ENCODE measurements around the gene ADAMTS9.
"Not testable (repeated sequence)": the region's sequence is repeated elsewhere in the genome, so short reads cannot be mapped to it uniquely, and the experiment has no call there.

The ADAMTS9 gene

DNA sequence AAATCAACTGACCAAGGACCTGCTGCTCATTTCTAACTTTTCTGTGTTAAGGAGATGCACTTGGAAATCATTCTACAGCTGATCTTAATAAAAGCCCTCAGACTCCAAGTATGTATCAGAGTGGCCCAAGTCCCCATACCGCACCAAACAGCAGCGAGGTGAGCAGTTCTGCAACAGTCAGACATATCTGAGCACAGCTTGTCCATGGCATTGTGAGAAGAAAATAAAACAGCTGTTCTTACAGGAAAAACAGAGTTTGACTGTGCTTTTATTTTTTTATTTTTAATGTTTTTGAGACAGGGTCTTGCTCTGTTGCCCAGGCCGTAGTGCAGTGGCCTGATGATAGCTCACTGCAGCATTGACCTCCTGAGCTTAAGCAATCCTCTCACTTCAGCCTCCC lies 131.8 kb downstream of the ADAMTS9 start:
- no peaks in the 10 kb centered on the region for H3K27me3 ChIP-seq (ENCODE audit: control insufficient read depth, insufficient read depth, low read length)
- H3K27ac ChIP-seq (ENCODE audit: low read depth, low read length), result no peak overlapping the region
- H3K4me3 ChIP-seq (ENCODE audit: low read depth, low read length), result no peak overlapping the region
- H3K4me1 ChIP-seq (ENCODE audit: control insufficient read depth, insufficient read depth, low read length), result no peaks in the 10 kb centered on the region
- H3K9me3 ChIP-seq (ENCODE audit: control insufficient read depth, insufficient read depth, low read depth, low read length), result no peaks in the 10 kb centered on the region
- no peaks in the 10 kb centered on the region for H3K36me3 ChIP-seq (ENCODE audit: control insufficient read depth, insufficient read depth, low read length)
- H3K9ac ChIP-seq (ENCODE audit: low read length), result no peak overlapping the region

DNA sequence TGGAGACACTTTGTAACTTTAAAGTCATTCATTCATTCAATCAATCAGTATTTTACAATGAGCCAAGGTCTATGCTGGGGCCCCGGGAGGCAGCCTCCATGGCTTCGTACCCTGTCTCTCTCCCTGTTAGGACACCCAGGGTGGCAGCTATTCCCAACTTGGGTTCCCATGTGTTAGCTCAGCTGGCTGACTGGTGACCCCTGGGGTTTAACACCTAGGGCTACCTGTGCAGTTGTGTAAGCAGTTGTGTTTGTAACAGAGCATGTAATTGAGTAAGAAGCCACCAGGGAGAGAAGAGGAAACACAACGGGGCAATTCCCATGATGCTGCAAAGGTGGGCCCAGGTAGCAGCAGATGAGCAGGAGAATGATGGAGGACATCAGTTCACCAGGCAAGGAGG lies 132.4 kb downstream of the ADAMTS9 start:
- no peak overlapping the region for H3K27ac ChIP-seq (ENCODE audit: low read depth, low read length)
- no peaks in the 10 kb centered on the region for H3K9me3 ChIP-seq (ENCODE audit: control insufficient read depth, insufficient read depth, low read depth, low read length)
- no peaks in the 10 kb centered on the region for H3K36me3 ChIP-seq (ENCODE audit: control insufficient read depth, insufficient read depth, low read length)
- H3K27me3 ChIP-seq (ENCODE audit: control insufficient read depth, insufficient read depth, low read length), result no peaks in the 10 kb centered on the region
- H3K4me1 ChIP-seq (ENCODE audit: control insufficient read depth, insufficient read depth, low read length), result no peaks in the 10 kb centered on the region
- no peak overlapping the region for H3K4me3 ChIP-seq (ENCODE audit: low read depth, low read length)
- no peak overlapping the region for H3K9ac ChIP-seq (ENCODE audit: low read length)

DNA sequence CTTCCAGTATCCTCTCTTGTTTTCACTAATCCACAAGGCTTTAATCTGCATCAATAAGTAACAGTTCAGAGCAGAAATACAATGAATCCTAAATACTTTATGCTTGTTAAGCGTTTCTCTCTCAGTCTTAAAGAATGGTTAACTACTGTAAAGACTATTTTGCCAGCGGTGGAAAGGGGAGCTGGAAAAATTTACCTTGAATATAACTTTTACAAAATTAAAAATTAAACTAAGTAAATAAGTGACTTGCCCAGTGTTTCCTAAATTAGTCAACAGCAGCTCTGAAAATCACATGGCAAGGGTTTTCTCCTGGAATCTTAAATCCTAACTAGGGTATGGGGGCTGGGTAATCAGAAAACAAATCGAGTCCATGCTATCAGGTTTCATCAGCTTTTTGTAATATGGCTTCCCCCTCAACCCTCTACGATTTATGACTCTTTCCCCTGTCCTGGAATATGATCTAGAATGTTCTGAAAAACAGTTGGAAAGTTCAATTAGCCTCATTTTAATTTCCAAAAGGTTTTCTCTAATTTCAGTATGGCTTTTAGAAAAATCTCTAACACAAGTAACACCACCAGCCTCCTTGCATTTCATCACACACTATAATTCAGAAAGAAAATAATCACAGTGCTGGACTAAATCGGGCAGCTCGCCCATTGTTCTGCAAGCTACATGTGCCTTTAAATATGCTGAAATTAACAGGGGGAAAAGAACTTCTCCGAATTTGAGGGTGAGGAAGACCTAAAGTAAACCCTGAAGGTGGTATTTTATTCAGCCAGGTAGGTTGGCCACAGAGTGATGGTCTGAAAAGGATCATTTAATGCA lies 133.5 kb downstream of the ADAMTS9 start:
- Histone ChIP-seq H3K27me3 (ENCODE audit: control insufficient read depth, insufficient read depth, low read length) (no peaks in the 10 kb centered on the region), H3K36me3 (ENCODE audit: control insufficient read depth, insufficient read depth, low read length) (no peaks in the 10 kb centered on the region), H3K4me3 (ENCODE audit: low read depth, low read length) (no peak overlapping the region), H3K9ac (ENCODE audit: low read length) (no peak overlapping the region), H3K27ac (ENCODE audit: low read depth, low read length) (no peak overlapping the region), H3K9me3 (ENCODE audit: control insufficient read depth, insufficient read depth, low read depth, low read length) (no peaks in the 10 kb centered on the region), H3K4me1 (ENCODE audit: control insufficient read depth, insufficient read depth, low read length) (no peaks in the 10 kb centered on the region)

- H3K27me3 ChIP-seq (ENCODE audit: control insufficient read depth, insufficient read depth, low read length), result no peaks in the 10 kb centered on the region
- H3K4me3 ChIP-seq (ENCODE audit: low read depth, low read length), result no peak overlapping the region
- H3K27ac ChIP-seq (ENCODE audit: low read depth, low read length), result no peak overlapping the region
- no peaks in the 10 kb centered on the region for H3K36me3 ChIP-seq (ENCODE audit: control insufficient read depth, insufficient read depth, low read length)
- H3K9me3 ChIP-seq (ENCODE audit: control insufficient read depth, insufficient read depth, low read depth, low read length), result no peaks in the 10 kb centered on the region
- no peak overlapping the region for H3K9ac ChIP-seq (ENCODE audit: low read length)
- no peaks in the 10 kb centered on the region for H3K4me1 ChIP-seq (ENCODE audit: control insufficient read depth, insufficient read depth, low read length)
Observed at GRCh38 chr3:64552966-64553365, 134.8 kb downstream of the ADAMTS9 start.

- no peak overlapping the region for H3K9ac ChIP-seq (ENCODE audit: low read length)
- H3K36me3 ChIP-seq (ENCODE audit: control insufficient read depth, insufficient read depth, low read length), result no peaks in the 10 kb centered on the region
- H3K27me3 ChIP-seq (ENCODE audit: control insufficient read depth, insufficient read depth, low read length), result no peaks in the 10 kb centered on the region
- H3K9me3 ChIP-seq (ENCODE audit: control insufficient read depth, insufficient read depth, low read depth, low read length), result no peaks in the 10 kb centered on the region
- H3K4me1 ChIP-seq (ENCODE audit: control insufficient read depth, insufficient read depth, low read length), result no peaks in the 10 kb centered on the region
- no peak overlapping the region for H3K27ac ChIP-seq (ENCODE audit: low read depth, low read length)
- no peak overlapping the region for H3K4me3 ChIP-seq (ENCODE audit: low read depth, low read length)
Observed at GRCh38 chr3:64552160-64552559, 135.6 kb downstream of the ADAMTS9 start.

DNA sequence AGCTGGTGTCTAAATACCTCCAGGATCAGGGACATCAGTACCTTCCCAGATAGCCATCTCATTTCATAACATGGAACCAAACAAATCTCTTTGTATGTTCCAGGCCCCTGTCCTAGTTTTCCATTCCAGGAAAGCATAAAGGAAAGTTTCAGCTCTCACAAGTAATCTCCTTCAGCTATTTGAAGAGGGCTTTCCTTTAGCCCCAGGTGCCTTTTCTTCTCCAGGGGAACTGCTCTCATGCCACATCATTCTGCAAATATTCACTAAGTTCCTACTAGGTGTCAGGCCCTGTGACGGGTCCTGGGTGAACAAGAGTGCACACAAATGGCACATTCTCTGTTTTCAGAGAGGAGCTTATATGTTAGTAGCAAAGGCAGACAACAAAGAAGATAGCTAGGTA lies 136.1 kb downstream of the ADAMTS9 start:
- no peaks in the 10 kb centered on the region for H3K36me3 ChIP-seq (ENCODE audit: control insufficient read depth, insufficient read depth, low read length)
- H3K4me3 ChIP-seq (ENCODE audit: low read depth, low read length), result no peak overlapping the region
- H3K27ac ChIP-seq (ENCODE audit: low read depth, low read length), result no peak overlapping the region
- H3K9me3 ChIP-seq (ENCODE audit: control insufficient read depth, insufficient read depth, low read depth, low read length), result no peaks in the 10 kb centered on the region
- H3K27me3 ChIP-seq (ENCODE audit: control insufficient read depth, insufficient read depth, low read length), result no peaks in the 10 kb centered on the region
- no peaks in the 10 kb centered on the region for H3K4me1 ChIP-seq (ENCODE audit: control insufficient read depth, insufficient read depth, low read length)
- H3K9ac ChIP-seq (ENCODE audit: low read length), result no peak overlapping the region

- Histone ChIP-seq H3K9me3 (ENCODE audit: control insufficient read depth, insufficient read depth, low read depth, low read length) (no peaks in the 10 kb centered on the region), H3K9ac (ENCODE audit: low read length) (no peak overlapping the region), H3K27ac (ENCODE audit: low read depth, low read length) (no peak overlapping the region), H3K36me3 (ENCODE audit: control insufficient read depth, insufficient read depth, low read length) (no peaks in the 10 kb centered on the region), H3K4me1 (ENCODE audit: control insufficient read depth, insufficient read depth, low read length) (no peaks in the 10 kb centered on the region), H3K4me3 (ENCODE audit: low read depth, low read length) (no peak overlapping the region), H3K27me3 (ENCODE audit: control insufficient read depth, insufficient read depth, low read length) (no peaks in the 10 kb centered on the region)
Observed at GRCh38 chr3:64550745-64551144, 137.1 kb downstream of the ADAMTS9 start.

DNA sequence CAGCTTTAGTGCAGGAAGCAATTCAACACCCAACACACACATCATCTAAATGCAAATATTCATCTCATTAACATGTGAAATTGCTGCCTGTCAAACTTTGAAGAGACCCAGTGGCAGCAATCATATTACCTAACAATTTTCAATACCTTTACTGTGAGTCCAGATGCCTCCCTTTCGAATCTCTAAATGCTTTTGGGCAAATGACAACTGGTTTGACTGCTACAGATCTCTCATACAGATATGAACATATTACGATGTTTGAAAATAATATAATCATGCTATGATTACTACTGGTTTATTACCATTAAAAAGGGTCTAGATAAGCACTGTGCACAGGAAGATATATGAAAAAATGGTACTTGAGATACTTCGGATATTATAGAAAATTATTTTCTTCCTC lies 137.9 kb downstream of the ADAMTS9 start:
- Histone ChIP-seq H3K27ac (ENCODE audit: low read depth, low read length) (no peak overlapping the region), H3K9me3 (ENCODE audit: control insufficient read depth, insufficient read depth, low read depth, low read length) (no peaks in the 10 kb centered on the region), H3K27me3 (ENCODE audit: control insufficient read depth, insufficient read depth, low read length) (no peaks in the 10 kb centered on the region), H3K9ac (ENCODE audit: low read length) (no peak overlapping the region), H3K36me3 (ENCODE audit: control insufficient read depth, insufficient read depth, low read length) (no peaks in the 10 kb centered on the region), H3K4me3 (ENCODE audit: low read depth, low read length) (no peak overlapping the region), H3K4me1 (ENCODE audit: control insufficient read depth, insufficient read depth, low read length) (no peaks in the 10 kb centered on the region)

GRCh38 chr3:64548200-64548889 lies 139.5 kb downstream of the ADAMTS9 start:
- H3K9me3 ChIP-seq (ENCODE audit: control insufficient read depth, insufficient read depth, low read depth, low read length), result no peaks in the 10 kb centered on the region
- H3K27ac ChIP-seq (ENCODE audit: low read depth, low read length), result no peak overlapping the region
- no peak overlapping the region for H3K4me3 ChIP-seq (ENCODE audit: low read depth, low read length)
- no peaks in the 10 kb centered on the region for H3K27me3 ChIP-seq (ENCODE audit: control insufficient read depth, insufficient read depth, low read length)
- no peak overlapping the region for H3K9ac ChIP-seq (ENCODE audit: low read length)
- no peaks in the 10 kb centered on the region for H3K4me1 ChIP-seq (ENCODE audit: control insufficient read depth, insufficient read depth, low read length)
- H3K36me3 ChIP-seq (ENCODE audit: control insufficient read depth, insufficient read depth, low read length), result no peaks in the 10 kb centered on the region

- Histone ChIP-seq H3K4me1 (ENCODE audit: control insufficient read depth, insufficient read depth, low read length) (no peaks in the 10 kb centered on the region), H3K9me3 (ENCODE audit: control insufficient read depth, insufficient read depth, low read depth, low read length) (no peaks in the 10 kb centered on the region), H3K27me3 (ENCODE audit: control insufficient read depth, insufficient read depth, low read length) (no peaks in the 10 kb centered on the region), H3K4me3 (ENCODE audit: low read depth, low read length) (no peak overlapping the region), H3K27ac (ENCODE audit: low read depth, low read length) (no peak overlapping the region), H3K9ac (ENCODE audit: low read length) (no peak overlapping the region), H3K36me3 (ENCODE audit: control insufficient read depth, insufficient read depth, low read length) (no peaks in the 10 kb centered on the region)
Observed at GRCh38 chr3:64546856-64547255, 140.9 kb downstream of the ADAMTS9 start.

GRCh38 chr3:64545239-64545638 lies 142.6 kb downstream of the ADAMTS9 start:
- not testable (repeated sequence) for H3K9ac ChIP-seq (ENCODE audit: low read length); H3K27ac ChIP-seq (ENCODE audit: low read depth, low read length); H3K27me3 ChIP-seq (ENCODE audit: control insufficient read depth, insufficient read depth, low read length); H3K4me3 ChIP-seq (ENCODE audit: low read depth, low read length); H3K4me1 ChIP-seq (ENCODE audit: control insufficient read depth, insufficient read depth, low read length); H3K9me3 ChIP-seq (ENCODE audit: control insufficient read depth, insufficient read depth, low read depth, low read length); H3K36me3 ChIP-seq (ENCODE audit: control insufficient read depth, insufficient read depth, low read length)

Data from HUES6 (cell line).